ENCODE measurements around the gene CTBP2.
"Not testable (repeated sequence)": the region's sequence is repeated elsewhere in the genome, so short reads cannot be mapped to it uniquely, and the experiment has no call there.

Gene CTBP2

DNA sequence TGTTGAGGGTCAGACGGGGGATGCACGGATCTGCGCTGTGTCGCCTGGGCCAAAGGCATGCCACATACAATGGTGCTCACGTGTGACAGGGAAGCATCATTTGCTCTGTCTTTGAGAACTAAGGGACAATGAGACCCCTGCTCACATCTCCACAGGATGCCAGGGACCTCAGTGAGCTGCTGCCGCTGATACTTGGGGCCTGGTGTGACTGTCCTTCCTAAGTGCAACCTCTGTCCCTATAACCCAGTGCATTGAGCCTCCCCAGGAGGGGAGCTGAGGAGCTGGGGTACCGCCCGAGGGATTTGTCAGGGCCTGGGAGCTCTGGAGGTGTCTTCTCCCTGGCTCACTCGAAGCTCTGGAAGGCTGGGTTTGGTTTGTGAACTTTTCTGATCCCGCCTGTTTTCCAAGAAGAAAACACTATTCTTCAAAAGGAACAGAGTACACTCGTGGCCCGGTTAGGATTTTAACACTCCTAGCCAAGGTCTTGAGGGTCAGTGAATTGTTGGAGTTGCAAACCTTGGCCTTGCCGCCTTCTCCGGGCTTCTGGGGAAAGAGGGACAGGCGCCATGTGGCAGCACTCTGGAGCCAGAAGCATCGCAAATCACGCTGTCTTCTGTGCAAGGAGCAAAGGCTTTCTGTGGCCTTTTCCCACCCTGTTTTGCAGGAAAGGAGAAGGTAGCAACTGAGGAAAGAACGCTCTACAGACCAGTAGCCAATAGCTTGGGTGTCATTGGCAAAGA lies 26.2 kb upstream of the CTBP2 start:
- no peak for DNase-seq (ENCODE audit: low read depth)

DNA sequence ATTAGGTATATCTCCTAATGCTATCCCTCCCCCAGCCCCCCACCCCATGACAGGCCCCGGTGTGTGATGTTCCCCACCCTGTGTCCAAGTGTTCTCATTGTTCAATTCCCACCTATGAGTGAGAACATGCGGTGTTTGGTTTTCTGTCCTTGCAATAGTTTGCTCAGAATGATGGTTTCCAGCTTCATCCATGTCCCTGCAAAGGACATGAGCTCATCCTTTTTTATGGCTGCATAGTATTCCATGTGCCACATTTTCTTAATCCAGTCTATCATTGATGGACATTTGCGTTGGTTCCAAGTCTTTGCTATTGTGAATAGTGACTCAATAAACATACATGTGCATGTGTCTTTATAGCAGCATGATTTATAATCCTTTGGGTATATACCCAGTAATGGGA lies 18.7 kb upstream of the CTBP2 start:
- DNase-seq (ENCODE audit: low read depth) = not testable (repeated sequence)

DNA sequence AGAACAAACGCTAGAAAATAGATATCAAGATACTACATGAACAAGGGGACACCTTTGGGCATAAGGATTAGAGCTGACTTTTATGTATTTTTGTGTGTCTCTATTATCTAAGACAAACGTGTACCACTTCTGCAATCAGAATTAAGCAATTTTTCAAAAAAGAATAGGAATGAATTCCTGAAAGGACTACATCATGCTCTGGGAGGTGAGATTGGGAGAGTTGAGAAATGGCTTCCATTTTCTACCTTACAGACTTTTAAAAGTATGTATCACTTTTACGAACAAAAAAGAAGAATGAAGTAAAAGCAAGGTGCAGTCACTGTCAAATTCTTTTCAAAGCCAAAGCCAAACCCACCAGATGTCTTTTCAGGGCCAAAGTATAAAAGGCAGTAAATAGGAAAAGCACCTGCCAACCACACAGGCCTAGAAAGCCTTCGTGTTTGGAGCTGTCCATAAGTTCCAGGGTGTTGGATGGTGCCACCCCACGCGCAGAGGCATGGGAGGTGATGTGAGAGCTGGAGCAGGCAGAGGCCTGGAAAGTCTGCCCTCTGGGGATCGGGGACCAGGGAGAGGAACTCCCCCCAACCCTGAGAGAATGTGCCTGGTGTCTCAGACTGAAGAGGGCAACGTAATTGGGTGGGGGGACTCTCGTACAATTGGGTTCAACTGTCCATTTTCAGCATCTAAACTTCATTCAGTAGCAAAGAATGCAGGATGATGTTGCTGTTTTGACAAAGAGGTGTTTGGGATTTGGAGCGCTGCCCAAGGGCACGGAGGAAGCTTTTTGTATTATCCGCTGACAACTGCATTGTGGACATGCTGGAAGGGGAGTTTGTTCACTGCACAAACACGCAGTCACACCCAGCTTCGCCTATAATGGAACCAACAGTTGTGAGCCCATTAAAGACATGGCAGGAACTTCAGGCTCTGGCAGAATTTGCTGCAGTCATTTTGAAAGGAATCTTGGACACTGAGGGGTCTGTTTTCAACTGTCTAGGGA lies 17.6 kb upstream of the CTBP2 start:
- no peak for DNase-seq (ENCODE audit: low read depth)

DNA sequence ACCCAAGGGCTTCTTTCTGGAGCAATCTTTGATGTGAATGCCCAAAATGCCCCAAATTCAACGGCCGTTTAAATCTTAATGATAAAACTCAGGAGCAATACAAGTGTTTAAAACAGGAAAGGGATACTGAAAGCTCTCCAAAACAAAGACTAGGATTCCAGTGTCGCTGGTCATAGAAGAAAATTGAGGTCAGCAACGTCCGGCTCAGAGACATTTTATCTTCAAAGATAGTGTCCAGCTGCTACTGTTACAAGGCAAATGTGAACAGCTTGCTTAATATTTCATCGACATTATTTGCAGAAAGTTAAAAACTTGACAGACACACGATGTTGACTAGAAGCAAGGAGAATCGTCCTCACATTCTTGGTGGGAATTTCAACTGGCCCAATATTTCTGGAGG lies 15.4 kb upstream of the CTBP2 start:
- DNase-seq (ENCODE audit: low read depth) = no peak

GRCh38 chr10:125174360-125174759 lies 14.0 kb upstream of the CTBP2 start:
- DNase-seq (ENCODE audit: low read depth) = no peak

- DNase-seq (ENCODE audit: low read depth) = no peak
Observed at GRCh38 chr10:125172694-125173093, 12.3 kb upstream of the CTBP2 start.

DNA sequence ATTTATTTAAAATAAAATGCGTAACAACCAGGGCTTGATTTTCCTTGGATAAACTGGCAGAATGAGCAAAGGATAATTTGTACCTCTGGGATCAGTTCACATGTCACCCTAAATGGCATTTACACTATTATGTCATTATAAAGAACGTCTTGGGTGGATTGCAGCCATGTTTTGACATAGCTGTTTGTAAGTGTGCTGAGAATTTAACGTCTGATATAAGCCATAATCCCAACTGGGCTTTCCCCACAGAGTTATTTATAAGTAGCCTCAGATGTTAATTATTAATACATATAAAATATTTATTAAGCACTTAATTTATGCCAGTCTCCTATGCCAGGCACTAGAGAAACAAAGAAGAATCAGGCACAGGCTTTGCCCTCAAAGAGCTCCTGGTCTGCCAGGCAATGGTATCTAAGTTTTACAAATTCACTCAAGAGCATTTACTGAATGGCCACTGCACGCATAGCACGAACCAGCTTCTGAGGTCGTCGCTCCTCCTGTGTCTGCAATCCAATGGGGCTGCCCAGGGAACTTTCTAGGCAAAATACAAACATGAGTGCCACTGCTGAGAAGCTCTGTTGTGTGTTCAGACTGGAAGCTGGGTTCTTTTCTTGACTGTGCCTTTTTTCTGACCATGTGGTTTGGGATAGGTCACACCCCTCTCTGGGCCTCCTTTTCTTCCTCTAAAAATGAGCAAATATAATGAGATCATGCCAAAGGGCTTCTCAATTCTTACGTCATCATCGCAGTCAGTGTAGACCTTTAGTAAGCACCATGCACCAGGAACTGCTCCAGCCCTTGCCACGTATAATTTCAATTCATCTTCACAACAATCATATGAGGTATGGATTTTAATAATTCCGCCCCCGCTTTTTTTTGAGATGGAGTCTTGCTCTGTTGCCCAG lies 11.3 kb upstream of the CTBP2 start:
- DNase-seq (ENCODE audit: low read depth) = no peak

GRCh38 chr10:125169915-125170314 lies 9.6 kb upstream of the CTBP2 start:
- DNase-seq (ENCODE audit: low read depth) = no peak

- DNase-seq (ENCODE audit: low read depth) = no peak
Observed at GRCh38 chr10:125169279-125169678, 8.9 kb upstream of the CTBP2 start.

- no peak for DNase-seq (ENCODE audit: low read depth)
Observed at GRCh38 chr10:125166658-125167057, 6.3 kb upstream of the CTBP2 start.

- DNase-seq (ENCODE audit: low read depth) = no peak
Observed at GRCh38 chr10:125165584-125166573, 5.5 kb upstream of the CTBP2 start.

DNA sequence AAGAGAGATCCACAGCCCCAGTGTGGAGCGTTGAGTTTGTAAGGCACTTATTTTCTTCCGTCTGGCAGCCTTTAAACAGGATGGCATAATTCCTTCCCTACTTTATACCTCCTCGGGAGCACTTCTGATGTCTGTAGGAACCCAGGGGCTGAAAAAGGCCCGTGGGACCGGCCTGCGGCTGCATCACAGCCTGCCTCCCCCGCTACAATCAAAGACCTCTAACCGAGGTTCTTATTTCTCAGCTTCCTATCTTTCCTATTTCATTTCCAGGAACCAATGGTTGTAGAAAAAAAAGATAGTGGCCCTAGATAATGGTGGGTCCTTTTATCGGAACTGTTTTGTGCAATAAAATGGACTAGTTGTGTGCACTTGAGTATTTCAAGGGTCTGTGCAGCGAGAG lies 4.1 kb upstream of the CTBP2 start:
- DNase-seq (ENCODE audit: low read depth) = no peak

DNA sequence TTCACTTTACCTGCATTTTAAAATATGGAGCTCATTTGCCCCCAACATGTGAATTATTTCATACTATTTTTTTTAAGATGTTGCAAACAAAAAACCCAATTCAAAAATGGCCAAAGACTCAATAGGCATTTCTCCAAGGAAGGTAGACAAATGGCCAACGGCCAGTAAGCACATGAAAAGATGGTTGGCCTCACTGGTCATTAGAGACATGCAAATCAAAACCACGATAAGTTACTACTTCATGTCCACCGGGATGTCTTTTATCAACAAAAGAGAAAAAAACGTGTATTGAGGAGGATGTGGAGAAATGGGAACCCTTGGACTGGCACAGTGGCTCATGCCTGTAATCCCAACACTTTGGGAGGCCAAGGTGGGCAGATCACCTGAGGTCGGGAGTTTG lies 3.4 kb upstream of the CTBP2 start:
- DNase-seq (ENCODE audit: low read depth) = no peak

DNA sequence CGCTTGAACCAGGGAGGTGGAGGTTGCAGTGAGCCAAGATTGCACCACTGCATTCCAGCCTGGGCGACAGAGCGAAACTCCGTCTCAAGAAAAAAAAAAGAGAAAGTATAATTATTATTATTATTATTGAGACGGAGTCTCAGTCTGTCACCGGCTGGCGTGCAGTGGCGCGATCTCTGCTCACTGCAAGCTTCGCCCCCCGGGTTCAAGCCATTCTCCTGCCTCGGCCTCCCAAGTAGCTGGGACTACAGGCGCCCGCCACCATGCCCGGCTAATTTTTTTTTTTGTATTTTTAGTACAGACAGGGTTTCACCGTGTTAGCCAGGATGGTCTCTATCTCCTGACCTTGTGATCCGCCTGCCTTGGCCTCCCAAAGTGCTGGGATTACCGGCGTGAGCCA lies 2.9 kb upstream of the CTBP2 start:
- not testable (repeated sequence) for DNase-seq (ENCODE audit: low read depth)

DNA sequence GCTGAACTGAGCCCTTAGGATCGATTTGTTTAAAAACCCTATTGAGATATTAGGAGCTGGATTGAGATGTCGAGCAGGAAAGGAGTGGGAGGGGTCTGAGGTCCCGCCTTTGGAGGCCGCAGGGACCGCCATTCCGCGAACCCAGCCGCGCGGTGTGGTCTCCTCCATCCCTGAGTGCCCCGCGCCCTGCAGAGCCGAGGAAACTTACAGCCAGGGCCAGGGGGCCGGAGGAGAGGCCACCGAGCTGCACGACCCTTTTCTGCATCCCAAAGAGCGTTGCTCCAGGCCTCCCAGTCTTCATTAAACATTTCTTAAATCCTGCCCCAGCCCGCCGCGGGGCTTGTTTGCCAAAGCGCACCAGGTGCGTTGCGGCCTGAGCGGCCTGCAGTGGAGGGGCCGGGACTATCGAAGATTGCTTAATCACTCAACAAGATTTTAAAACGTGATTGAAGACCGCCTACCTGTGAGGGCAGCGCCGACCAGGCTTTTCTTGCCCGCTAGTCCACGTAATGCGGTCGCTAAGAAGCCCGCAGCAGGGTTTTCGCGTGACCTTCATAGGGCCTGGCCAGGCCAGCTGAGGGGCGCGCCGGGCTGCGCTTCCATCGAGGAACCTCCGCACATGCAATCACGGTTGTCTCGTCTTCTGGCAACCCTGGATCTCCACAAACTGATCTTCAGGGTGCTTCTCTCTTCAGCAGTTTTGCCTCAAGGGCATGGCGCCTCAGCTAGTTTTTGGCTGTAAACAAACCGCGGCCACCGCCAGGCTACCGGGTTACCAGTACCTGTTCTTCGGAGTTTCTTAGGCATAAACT lies 2.0 kb upstream of the CTBP2 start:
- no peak for DNase-seq (ENCODE audit: low read depth)

- DNase-seq (ENCODE audit: low read depth) = no peak
Observed at GRCh38 chr10:125161707-125162119, 1.4 kb upstream of the CTBP2 start.

GRCh38 chr10:125160856-125161706 lies 718 bp upstream of the CTBP2 start:
- no peak for DNase-seq (ENCODE audit: low read depth)

GRCh38 chr10:125159486-125159931 lies 854 bp downstream of the CTBP2 start:
- no peak for DNase-seq (ENCODE audit: low read depth)

All from T follicular helper cell (primary cell).